ENCODE results near the gene TTLL6.

DNA sequence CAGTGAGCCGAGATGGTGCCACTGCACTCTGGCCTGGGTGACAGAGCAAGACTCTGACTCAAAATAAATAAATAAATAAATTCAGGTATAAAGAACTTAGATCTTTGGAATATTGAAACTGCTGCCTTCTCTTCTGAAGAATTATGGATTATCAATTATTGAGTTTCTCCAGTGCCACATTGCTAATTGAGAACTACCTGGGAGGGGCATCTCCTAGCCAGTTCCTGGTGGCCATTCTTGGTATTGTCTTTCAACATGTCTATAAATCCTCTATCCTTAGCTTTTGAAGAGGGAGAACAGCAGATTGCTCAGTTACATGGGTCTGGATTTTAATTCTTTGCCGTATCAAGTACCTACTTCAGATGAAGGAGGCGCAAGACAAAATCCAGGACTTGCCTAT lies 43.0 kb upstream of the TTLL6 start:
- TF ChIP-seq MAZ (IDR thresholded peaks at IDR 0.05; ENCODE audit: borderline replicate concordance, low read depth, low read length) (no peak), RFX5 (IDR thresholded peaks at IDR 0.05; ENCODE audit: low read depth, low read length) (no peak), POLR2A (IDR thresholded peaks at IDR 0.05; ENCODE audit: low read depth, low read length) (no peak), MAFK (IDR thresholded peaks at IDR 0.05; ENCODE audit: low read depth, low read length) (no peak), BHLHE40 (IDR thresholded peaks at IDR 0.05; ENCODE audit: low read depth, low read length) (no peak), RAD21 (IDR thresholded peaks at IDR 0.05; ENCODE audit: low read length) (0 out of 2 replicates have a peak, but pooled peaks have one; percentile 3)
- TF ChIP-seq, protein P1, sequence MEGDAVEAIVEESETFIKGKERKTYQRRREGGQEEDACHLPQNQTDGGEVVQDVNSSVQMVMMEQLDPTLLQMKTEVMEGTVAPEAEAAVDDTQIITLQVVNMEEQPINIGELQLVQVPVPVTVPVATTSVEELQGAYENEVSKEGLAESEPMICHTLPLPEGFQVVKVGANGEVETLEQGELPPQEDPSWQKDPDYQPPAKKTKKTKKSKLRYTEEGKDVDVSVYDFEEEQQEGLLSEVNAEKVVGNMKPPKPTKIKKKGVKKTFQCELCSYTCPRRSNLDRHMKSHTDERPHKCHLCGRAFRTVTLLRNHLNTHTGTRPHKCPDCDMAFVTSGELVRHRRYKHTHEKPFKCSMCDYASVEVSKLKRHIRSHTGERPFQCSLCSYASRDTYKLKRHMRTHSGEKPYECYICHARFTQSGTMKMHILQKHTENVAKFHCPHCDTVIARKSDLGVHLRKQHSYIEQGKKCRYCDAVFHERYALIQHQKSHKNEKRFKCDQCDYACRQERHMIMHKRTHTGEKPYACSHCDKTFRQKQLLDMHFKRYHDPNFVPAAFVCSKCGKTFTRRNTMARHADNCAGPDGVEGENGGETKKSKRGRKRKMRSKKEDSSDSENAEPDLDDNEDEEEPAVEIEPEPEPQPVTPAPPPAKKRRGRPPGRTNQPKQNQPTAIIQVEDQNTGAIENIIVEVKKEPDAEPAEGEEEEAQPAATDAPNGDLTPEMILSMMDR (conservative IDR thresholded peaks at IDR 0.05; ENCODE audit: low read depth, low read length) = 0 out of 2 replicates have a peak, but pooled peaks have one; percentile 15
